EL (cell line): ENCODE measurements around the gene RSPH3.
"Not testable (repeated sequence)": the region's sequence is repeated elsewhere in the genome, so short reads cannot be mapped to it uniquely, and the experiment has no call there.

Experiments
- DNase-seq: peaks from one replicate; pipeline ENCODE4 v3.0.0-alpha.2; 2016

The RSPH3 gene

DNA sequence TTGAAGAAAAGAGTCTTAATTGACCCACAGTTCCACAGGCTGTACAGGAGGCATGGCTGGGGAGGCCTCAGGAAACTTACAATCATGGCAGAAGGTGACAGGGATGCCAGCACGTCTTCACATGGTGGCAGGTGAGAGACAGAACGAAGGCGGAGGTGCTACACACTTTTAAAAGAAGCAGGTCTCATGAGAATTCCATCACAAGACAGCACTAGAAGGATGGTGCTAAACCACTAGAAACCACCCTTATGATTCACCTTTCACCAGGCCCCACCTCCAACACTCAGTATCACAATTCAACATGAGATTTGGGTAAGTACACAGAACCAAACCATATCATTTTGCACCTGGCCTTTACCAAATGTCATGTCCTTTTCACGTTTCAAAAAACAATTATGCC lies 23.9 kb upstream of the RSPH3 start:
- no peak for DNase-seq

DNA sequence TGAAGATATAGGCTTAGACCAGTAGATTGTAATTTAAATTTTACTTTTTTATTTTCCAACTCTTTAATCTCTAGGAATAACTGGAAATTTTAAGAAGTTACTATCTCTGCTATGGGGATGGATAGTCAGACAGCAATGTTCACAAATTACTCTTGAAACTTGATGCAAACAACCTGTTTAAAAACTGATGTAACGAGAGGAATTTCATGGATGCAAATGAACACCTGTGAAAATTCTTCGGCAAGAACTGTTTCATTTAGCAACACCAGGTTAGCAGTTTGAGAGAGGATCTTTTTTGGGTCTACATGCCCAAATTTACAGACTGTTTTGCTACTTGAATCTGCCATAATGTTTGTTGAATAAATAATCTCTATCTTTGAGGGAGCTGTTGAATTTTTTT lies 20.0 kb upstream of the RSPH3 start:
- DNase-seq, result no peak

DNA sequence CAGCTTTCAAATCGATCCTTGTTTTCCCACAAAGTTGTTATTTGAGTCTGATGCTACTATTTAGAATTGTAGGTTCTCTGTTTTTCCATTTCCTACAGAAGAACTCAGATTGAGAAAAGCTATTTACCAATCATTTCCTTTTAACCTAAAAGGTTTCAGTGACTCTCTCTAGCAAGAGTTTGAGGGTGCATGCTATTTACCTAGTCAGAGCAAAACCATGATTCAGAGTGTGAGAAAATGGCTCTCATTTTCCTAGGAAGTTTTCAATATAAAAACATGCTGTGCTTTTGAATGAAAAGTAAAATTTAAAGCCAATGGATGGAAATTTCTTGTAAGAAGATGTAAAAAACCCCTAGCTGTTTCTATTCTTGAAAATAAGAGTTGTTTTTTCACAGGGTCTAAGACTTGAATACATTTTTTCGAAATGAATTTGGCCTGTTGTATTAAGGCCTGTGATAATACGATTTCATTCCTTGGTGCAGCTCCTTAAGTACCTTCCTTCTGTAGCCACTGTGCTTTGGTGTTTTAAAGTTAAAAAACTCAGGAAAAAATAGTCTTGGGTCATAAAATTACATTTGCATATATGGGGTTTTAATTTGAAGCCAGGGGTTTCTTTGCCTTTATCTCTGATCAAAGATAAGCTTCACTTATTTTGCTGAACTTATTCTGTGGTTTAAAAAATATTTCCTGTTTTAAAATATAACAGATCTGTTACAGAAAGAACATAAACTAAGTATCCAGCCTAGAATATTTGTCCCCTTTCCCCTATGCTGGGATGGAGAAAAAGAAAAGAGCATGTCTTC lies 18.0 kb upstream of the RSPH3 start:
- DNase-seq, result no peak

DNA sequence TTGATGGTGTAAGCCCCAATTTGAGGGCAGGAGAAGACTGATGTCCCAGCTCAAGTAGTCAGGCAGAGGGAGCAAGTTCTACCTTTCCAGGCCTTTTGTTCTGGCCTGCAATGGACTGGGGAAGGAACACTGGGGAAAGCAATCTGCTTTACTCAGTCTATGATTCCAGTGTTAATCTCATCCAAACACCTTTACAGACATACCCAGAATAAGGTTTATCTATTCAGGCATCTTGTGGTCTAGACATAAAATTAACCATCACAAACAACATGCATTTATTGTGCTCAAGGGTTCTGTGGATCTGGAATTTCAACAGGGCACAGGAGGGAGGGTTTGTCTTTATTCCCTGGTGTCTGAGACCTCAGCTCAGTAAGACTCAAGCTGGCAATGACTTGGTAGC lies 14.4 kb upstream of the RSPH3 start:
- DNase-seq, result no peak

- no peak for DNase-seq
Observed at GRCh38 chr6:159013229-159013628, 13.2 kb upstream of the RSPH3 start.

DNA sequence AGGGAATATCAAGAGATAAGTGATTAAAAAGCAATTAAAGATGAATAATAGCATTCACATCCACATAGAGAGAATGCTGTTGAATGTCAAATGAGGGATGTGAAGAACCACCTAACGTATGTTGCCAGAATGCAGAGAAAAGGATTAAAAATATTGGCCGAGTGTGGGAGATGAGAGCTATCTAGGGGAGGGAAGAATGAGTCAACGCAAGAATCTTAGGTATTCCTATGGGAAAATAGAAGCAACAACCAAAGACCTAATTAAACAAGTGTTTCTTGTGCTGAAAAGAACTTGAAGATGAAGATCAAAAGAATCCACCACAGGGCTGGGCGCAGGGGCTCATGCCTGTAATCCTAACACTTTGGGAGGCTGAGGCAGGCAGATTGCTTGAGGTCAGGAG lies 12.2 kb upstream of the RSPH3 start:
- DNase-seq, result peak; percentile 58

DNA sequence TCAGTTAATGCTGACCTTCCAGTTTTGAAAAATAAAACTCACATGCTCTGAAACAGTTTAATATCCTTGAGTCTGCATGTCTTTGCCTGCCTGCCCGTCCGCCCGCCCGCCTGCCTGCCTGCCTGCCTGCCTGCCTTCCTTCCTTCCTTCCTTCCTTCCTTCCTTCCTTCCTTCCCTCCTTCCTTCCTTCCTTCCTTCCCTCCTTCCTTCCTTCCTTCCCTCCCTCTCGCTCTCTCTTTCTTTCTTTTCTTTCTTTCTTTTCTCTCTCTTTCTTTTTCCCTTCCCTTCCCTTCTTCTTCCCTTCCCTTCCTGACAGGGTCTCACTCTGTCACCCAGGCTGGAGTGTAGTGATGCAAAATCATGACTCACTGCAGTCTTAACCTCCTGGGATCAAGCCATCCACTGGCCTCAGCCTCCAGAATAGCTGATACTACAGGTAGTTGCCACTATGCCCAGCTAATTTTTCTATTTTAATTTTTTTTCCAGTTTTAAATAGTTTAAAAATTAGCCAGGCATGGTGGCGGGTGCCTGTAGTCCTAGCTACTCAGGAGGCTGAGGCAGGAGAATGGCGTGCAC lies 10.1 kb upstream of the RSPH3 start:
- peak; percentile 23 for DNase-seq

DNA sequence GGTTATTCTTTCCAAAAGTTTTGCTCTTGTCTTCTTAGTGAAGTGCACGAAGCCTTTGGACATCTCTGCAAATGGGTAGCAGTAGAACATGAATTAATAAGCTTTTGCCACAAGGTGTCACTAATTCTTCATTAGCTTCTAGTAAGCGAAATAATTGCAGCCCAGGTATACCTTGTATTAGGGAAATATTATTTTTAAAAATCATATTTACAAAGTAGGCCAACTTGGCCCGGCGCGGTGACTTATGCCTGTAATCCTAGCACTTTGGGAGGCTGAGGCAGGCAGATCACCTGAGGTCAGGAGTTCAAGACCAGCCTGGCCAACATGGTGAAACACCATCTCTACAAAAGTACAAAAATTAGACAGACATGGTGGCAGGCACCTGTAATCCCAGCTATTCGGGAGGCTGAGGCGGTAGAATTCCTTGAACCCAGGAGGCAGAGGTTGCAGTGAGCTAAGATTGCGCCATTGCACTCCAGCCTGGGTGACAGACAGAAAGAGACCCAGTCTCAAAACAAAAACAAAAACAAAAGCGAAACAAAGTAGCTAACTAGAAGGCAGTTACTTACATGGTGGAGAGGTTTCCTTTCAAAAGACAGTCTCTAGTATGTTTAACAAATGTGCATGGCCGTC lies 8.8 kb upstream of the RSPH3 start:
- DNase-seq, result peak; percentile 29

DNA sequence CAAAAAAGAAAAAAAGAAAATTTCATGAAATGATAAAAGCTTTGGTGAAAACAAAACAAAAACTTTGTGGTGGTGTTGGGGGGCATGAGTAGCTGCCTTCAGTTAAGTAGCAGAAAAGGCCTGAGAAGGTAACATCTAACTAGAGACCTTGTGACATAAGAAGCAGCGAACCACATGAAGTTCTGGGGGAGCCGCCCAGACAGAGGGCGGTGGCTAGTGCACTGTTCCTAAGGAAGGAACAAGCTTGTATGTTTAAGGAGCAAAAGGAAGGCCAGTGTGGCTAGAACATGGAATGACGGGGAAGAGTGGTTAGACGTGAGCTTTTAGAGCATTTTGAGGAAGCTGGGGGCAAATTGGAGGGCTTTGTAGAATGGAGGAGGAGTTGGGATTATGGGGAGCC lies 7.5 kb upstream of the RSPH3 start:
- no peak for DNase-seq

- no peak for DNase-seq
Observed at GRCh38 chr6:159005436-159005835, 5.4 kb upstream of the RSPH3 start.

- no peak for DNase-seq
Observed at GRCh38 chr6:159004592-159004991, 4.6 kb upstream of the RSPH3 start.

DNA sequence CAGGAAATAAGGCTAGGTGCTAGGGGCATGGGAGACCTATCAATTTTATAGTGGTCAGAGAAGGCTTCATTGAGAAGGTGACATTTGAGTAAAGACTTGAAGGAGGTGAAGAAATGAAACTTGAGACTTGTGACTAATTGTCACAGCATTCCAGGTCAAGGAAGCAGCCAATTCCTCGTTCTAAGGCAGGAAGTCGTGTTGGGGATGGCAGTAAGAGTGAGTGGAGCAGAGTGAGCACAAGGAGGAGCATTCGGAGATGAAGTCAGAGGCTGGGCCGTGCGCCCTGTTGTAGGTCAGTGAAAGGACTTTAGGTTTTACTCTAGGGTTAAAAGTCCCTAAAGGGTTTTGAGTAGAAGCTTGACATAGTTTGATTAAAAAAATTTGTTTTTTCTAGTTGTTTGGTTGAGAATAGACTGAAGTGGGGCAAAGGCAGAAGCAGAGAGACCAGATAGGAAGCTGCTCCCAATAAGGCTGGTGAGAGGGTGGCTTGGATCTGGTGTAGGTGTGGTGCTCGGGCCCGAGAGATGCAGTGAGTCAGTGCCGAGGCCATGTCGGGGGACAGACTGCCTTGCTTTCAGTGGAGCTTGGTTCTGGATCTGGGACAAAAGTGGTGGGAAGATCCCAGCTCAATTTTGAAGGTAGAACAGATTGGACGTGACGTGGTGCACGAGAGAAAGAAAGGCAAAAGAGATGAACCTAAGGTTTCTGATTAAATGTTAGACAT lies 2.6 kb upstream of the RSPH3 start:
- peak; percentile 62 for DNase-seq

- DNase-seq, result no peak
Observed at GRCh38 chr6:158999154-158999665, 792 bp downstream of the RSPH3 start.

- no peak for DNase-seq
Observed at GRCh38 chr6:158996856-158997255, 3.1 kb downstream of the RSPH3 start.

GRCh38 chr6:158993639-158994038 lies 6.4 kb downstream of the RSPH3 start:
- DNase-seq, result no peak

DNA sequence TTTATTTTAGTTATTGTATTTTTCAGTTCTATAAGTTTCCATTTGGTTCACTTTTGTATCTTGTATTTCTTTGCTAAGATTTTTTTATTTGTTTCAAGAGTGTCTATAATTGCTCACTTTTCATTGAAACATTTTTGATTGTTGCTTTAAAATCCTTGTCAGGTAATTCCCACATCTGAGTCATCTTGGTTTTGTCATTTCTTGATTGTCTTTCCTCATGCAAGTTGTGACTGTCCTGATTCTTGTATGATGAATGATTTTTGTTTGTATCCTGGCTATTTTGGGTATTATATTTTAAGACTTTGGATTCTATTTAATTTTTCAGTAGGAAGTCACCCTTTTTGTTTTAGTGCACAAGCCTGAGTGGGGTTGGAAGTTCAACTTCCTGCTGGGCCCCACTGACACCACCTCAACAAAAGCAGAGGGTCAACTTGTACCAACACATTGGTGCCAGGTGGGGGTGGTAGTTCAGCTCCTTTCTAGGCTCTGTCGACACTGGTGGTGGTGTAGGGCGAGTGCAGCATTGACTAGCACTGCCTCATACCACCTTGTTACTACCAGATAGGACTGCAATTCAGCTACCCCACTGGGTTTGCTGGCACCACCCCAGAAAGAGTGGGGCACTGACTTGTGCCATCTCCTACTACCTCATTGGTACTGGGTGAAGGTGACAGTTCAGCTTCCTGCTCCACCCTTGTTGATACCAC lies 8.8 kb downstream of the RSPH3 start:
- DNase-seq, result no peak

- DNase-seq, result not testable (repeated sequence)
Observed at GRCh38 chr6:158989711-158990110, 10.3 kb downstream of the RSPH3 start.

GRCh38 chr6:158988477-158988876 lies 11.5 kb downstream of the RSPH3 start:
- no peak for DNase-seq

GRCh38 chr6:158987657-158988056 lies 12.3 kb downstream of the RSPH3 start:
- no peak for DNase-seq

- DNase-seq, result peak; percentile 35
Observed at GRCh38 chr6:158978757-158979156, 21.2 kb downstream of the RSPH3 start.

DNA sequence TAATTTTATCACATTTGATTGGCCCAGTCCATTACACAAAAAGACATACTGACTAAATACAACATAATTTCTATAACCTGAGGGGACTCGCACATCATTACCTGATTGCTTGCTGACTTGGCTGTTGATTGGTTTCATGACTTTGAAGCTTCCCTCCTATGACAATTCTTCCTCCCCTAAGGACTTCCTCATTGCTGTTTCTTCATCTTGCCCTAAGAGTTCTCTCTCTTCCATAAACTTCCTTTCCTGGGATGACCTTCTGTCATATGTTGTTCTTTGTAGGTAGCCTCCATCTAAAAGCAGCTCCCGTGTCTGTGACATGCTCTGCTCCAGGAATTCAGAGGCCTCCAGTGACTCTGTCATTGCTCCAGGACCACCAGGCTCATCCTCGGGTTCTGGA lies 22.6 kb downstream of the RSPH3 start:
- no peak for DNase-seq
